Colon (tissue), 2 donors: ENCODE measurements around the gene SLC37A1.
A peak's percentile ranks its signal among the peaks of the same experiment; 100 is the strongest.

ENCODE experiments used
- FAIRE-seq: peaks from 2 replicates; lab custom pipeline; 2012; peaks lifted over from hg19 to GRCh38; lab: Jason Lieb, UNC
- donor health status: control.
- donor health status: control.

The SLC37A1 gene

GRCh38 chr21:42479582-42479981, 34.1 kb upstream of the SLC37A1 start:
- no peak for FAIRE-seq

GRCh38 chr21:42480736-42481135, 32.9 kb upstream of the SLC37A1 start:
- FAIRE-seq: no peak

GRCh38 chr21:42481169-42481568, 32.5 kb upstream of the SLC37A1 start:
- FAIRE-seq: no peak

- no peak for FAIRE-seq
These were observed 28.7 kb upstream of the SLC37A1 start for GRCh38 chr21:42484966-42485365.

- no peak for FAIRE-seq
These were observed 27.6 kb upstream of the SLC37A1 start for GRCh38 chr21:42486072-42486471.

- no peak for FAIRE-seq
These were observed 27.1 kb upstream of the SLC37A1 start for GRCh38 chr21:42486531-42486930.

GRCh38 chr21:42489006-42489563, 24.6 kb upstream of the SLC37A1 start:
- no peak for FAIRE-seq

- no peak for FAIRE-seq
These were observed 23.7 kb upstream of the SLC37A1 start for GRCh38 chr21:42489991-42490390.

- FAIRE-seq: no peak
These were observed 22.9 kb upstream of the SLC37A1 start for GRCh38 chr21:42490720-42491119.

GRCh38 chr21:42491328-42491727, 22.3 kb upstream of the SLC37A1 start:
- no peak for FAIRE-seq

GRCh38 chr21:42492201-42492600, 21.5 kb upstream of the SLC37A1 start:
- FAIRE-seq: no peak

GRCh38 chr21:42493109-42494060, 20.3 kb upstream of the SLC37A1 start:
- no peak for FAIRE-seq

- no peak for FAIRE-seq
These were observed 18.6 kb upstream of the SLC37A1 start for GRCh38 chr21:42495027-42495426.

- no peak for FAIRE-seq
These were observed 17.9 kb upstream of the SLC37A1 start for GRCh38 chr21:42495765-42496119.

GRCh38 chr21:42496120-42496838, 17.4 kb upstream of the SLC37A1 start, which contains the start of gene RSPH1:
RSPH1 (minus strand) TSS chr21:42496224; CDS start chr21:42496186, 38 bp downstream.
- peak; percentile 43 for FAIRE-seq

- no peak for FAIRE-seq
These were observed 16.8 kb upstream of the SLC37A1 start for GRCh38 chr21:42496839-42497202.

- no peak for FAIRE-seq
These were observed 15.6 kb upstream of the SLC37A1 start for GRCh38 chr21:42498012-42498411.

GRCh38 chr21:42499444-42500112, 14.1 kb upstream of the SLC37A1 start:
- FAIRE-seq: no peak

GRCh38 chr21:42500225-42500624, 13.4 kb upstream of the SLC37A1 start:
- FAIRE-seq: peak; percentile 5

GRCh38 chr21:42500736-42501135, 12.9 kb upstream of the SLC37A1 start:
- no peak for FAIRE-seq

- FAIRE-seq: no peak
These were observed 9.9 kb upstream of the SLC37A1 start for GRCh38 chr21:42503711-42504110.

- FAIRE-seq: no peak
These were observed 8.4 kb upstream of the SLC37A1 start for GRCh38 chr21:42505090-42505726.
